GM12891 (cell line): Measurements from ENCODE around the gene ABHD17B.

Experiments used
- POLR2A ChIP-seq: IDR thresholded peaks from 2 replicates; pipeline ENCODE4 v1.6.1; 2011; ENCODE audit warnings: low read depth, low read length, control low read depth
- POLR2AphosphoS5 ChIP-seq: IDR thresholded peaks from 2 replicates; pipeline ENCODE4 v1.6.1; 2011; ENCODE audit warnings: low read depth, low read length, control low read depth
- POU2F2 ChIP-seq: IDR thresholded peaks from 2 replicates; pipeline ENCODE4 v1.6.1; 2011; ENCODE audit warnings: low read depth, mild to moderate bottlenecking, control low read depth, low read length, moderate library complexity

GRCh38 chr9:71895955-71896354, 15.0 kb downstream of the ABHD17B start:
- TF ChIP-seq POLR2A, result no peak
- TF ChIP-seq POLR2AphosphoS5, result no peak
- TF ChIP-seq POU2F2, result no peak
